VCaP (cell line): ENCODE measurements around the gene LCA5L.
"Not testable (repeated sequence)": the region's sequence is repeated elsewhere in the genome, so short reads cannot be mapped to it uniquely, and the experiment has no call there.

ENCODE experiments used
- H3K27ac ChIP-seq: fragments of 450-650 bp; 2 replicates; pipeline ENCODE4 v1.5.1; 2017
- CTCF ChIP-seq: fragments of 450-650 bp; conservative IDR thresholded peaks from 2 replicates; pipeline ENCODE4 v1.5.1; 2017; ENCODE audit warnings: mild to moderate bottlenecking, moderate library complexity

The LCA5L gene

GRCh38 chr21:39377444-39378050 is 68.0 kb downstream of the LCA5L start:
- TF ChIP-seq CTCF = no peak

GRCh38 chr21:39375446-39375845 is 70.1 kb downstream of the LCA5L start:
- no peak for TF ChIP-seq CTCF
- no peak overlapping the region for H3K27ac ChIP-seq

More at GRCh38 chr21:39377444-39378050, 68.0 kb downstream of the LCA5L start:
- H3K27ac ChIP-seq = no peak overlapping the region

- H3K27ac ChIP-seq = peak overlapping the region; percentile 35
- TF ChIP-seq CTCF = no peak
Observed at GRCh38 chr21:39374046-39374445, 71.5 kb downstream of the LCA5L start.

- H3K27ac ChIP-seq = peak overlapping the region; percentile 35
- TF ChIP-seq CTCF = peak; percentile 80
Observed at GRCh38 chr21:39373634-39374033, 71.9 kb downstream of the LCA5L start.

- H3K27ac ChIP-seq = not testable (repeated sequence)
Observed at GRCh38 chr21:39369896-39370288, 75.7 kb downstream of the LCA5L start.

- TF ChIP-seq CTCF = no peak
- no peak overlapping the region for H3K27ac ChIP-seq
Observed at GRCh38 chr21:39367783-39368182, 77.8 kb downstream of the LCA5L start.

- no peak for TF ChIP-seq CTCF
- H3K27ac ChIP-seq = no peak overlapping the region
Observed at GRCh38 chr21:39366563-39366962, 79.0 kb downstream of the LCA5L start.

GRCh38 chr21:39364949-39365348 is 80.6 kb downstream of the LCA5L start:
- TF ChIP-seq CTCF = no peak

More at GRCh38 chr21:39364949-39365348, 80.6 kb downstream of the LCA5L start:
- H3K27ac ChIP-seq = peak overlapping the region; percentile 25
